MCF 10A (cell line): ENCODE data around the gene CCDC40. TPM values are rescaled to one million over a fixed set of nuclear protein-coding genes. Genes with fewer than 3 reads are reported as not detected.
"Not testable (repeated sequence)": the region's sequence is repeated elsewhere in the genome, so short reads cannot be mapped to it uniquely, and the experiment has no call there.

Experiments used
- BruUV-seq: library from RNA; stranded (reverse); fragments of 400-500 nt; replicated peaks from 2 replicates; lab custom pipeline; 2021; lab: Mats Ljungman, UMichigan
- CTCF ChIA-PET: fragments of 300-600 bp; sonication (Branson Sonifier 250); formaldehyde crosslinking; extraction: SDS; loops from one replicate; lab custom pipeline; 2021; ENCODE audit warnings: antibody characterized with exemption, inconsistent platforms; lab: Yijun Ruan, JAX
- POLR2A ChIA-PET: fragments of 300-600, 350-650 bp; sonication (Branson Sonifier 250); formaldehyde crosslinking; extraction: SDS; loops from one replicate; lab custom pipeline; 2020; ENCODE audit warnings: antibody characterized with exemption, inconsistent platforms; lab: Yijun Ruan, JAX
- DNase-seq: peaks from one replicate; pipeline ENCODE4 v3.0.0-alpha.2; 2018; ENCODE audit not compliant: unreplicated experiment
- H3K27ac Mint-ChIP-seq: one replicate; pipeline ENCODE4 v1.8.0; 2022; ENCODE audit warnings: mild to moderate bottlenecking, low read depth, mixed read lengths; ENCODE audit not compliant: unreplicated experiment
- H3K27me3 Mint-ChIP-seq: one replicate; pipeline ENCODE4 v1.8.0; 2022; ENCODE audit warnings: mixed read lengths; ENCODE audit not compliant: insufficient read depth, unreplicated experiment
- H3K36me3 Mint-ChIP-seq: one replicate; pipeline ENCODE4 v1.8.0; 2022; ENCODE audit warnings: mild to moderate bottlenecking, moderate library complexity, mixed read lengths; ENCODE audit not compliant: insufficient read depth, unreplicated experiment
- H3K4me1 Mint-ChIP-seq: one replicate; pipeline ENCODE4 v1.8.0; 2022; ENCODE audit warnings: mixed read lengths; ENCODE audit not compliant: insufficient read depth, unreplicated experiment
- H3K4me3 Mint-ChIP-seq: one replicate; pipeline ENCODE4 v1.8.0; 2022; ENCODE audit warnings: mild to moderate bottlenecking, moderate library complexity, mixed read lengths; ENCODE audit not compliant: unreplicated experiment
- H3K9me3 Mint-ChIP-seq: one replicate; pipeline ENCODE4 v1.8.0; 2022; ENCODE audit warnings: mixed read lengths; ENCODE audit not compliant: unreplicated experiment
- CTCF ChIP-seq: fragments of 200-600 bp; IDR thresholded peaks from one replicate; pipeline ENCODE4 v1.8.0; 2022; ENCODE audit warnings: antibody characterized with exemption, mild to moderate bottlenecking; ENCODE audit not compliant: unreplicated experiment
- intact Hi-C: fragments of 100-400 bp; cut with micrococcal nuclease; formaldehyde crosslinking; loops from 2 replicates; pipeline ENCODE4 v1.14.1; 2022
- total RNA-seq: library from RNA; stranded (reverse); gene quantifications from 2 replicates; pipeline ENCODE4 v1.2.3, GENCODE V29; 2022

Gene CCDC40
- total RNA-seq, 1 experiment from 2014 or later: 4.1 TPM

GRCh38 chr17:80089762-80090161, 53.3 kb downstream of the CCDC40 start:
- TF ChIP-seq CTCF: no peak
- Mint-ChIP-seq H3K9me3 (no peaks in the 10 kb centered on the region), H3K4me1 (no peaks in the 10 kb centered on the region), H3K36me3 (peaks cover 5% of the 10 kb centered on the region), H3K27ac (no peak overlapping the region), H3K27me3 (peaks cover 26% of the 10 kb centered on the region), H3K4me3 (no peak overlapping the region)
- no TSS peak for BruUV-seq
- DNase-seq: no peak
- intact Hi-C loops: no loop called here
- CTCF ChIA-PET: interaction anchor here (1.5 kb wide), 1 partner anchor 11 kb away, joined by 7 read pairs; the partner anchor contains the start of gene GAA
- POLR2A ChIA-PET: no interaction called here

- intact Hi-C loops, H3K4me1 Mint-ChIP-seq, POLR2A ChIA-PET, H3K4me3 Mint-ChIP-seq, H3K36me3 Mint-ChIP-seq, DNase-seq, H3K27ac Mint-ChIP-seq, H3K9me3 Mint-ChIP-seq, BruUV-seq: not testable (repeated sequence)
- CTCF ChIA-PET: interaction anchor here (1.0 kb wide), 1 partner anchor 11 kb away, joined by 3 read pairs; the partner anchor contains the start of gene GAA
- H3K27me3 Mint-ChIP-seq: peaks cover 26% of the 10 kb centered on the region
Observed at GRCh38 chr17:80090164-80090563, 53.7 kb downstream of the CCDC40 start.

GRCh38 chr17:80091376-80091775, 54.9 kb downstream of the CCDC40 start:
- ChIA-PET CTCF (interaction anchor here (0.7 to 1.3 kb wide), 3 partner anchors 8 to 781 kb away, joined by 3 to 7 read pairs (median 3); partner anchors contain the start of gene GAA), POLR2A (interaction anchor here (1.5 kb wide), 1 partner anchor 10 kb away, joined by 7 read pairs; the partner anchor contains the start of gene GAA)
- Mint-ChIP-seq H3K4me3 (no peak overlapping the region), H3K4me1 (no peaks in the 10 kb centered on the region), H3K27ac (no peak overlapping the region), H3K9me3 (no peaks in the 10 kb centered on the region), H3K36me3 (peaks cover 6% of the 10 kb centered on the region), H3K27me3 (peaks cover 17% of the 10 kb centered on the region)
- no peak for DNase-seq
- no TSS peak for BruUV-seq
- intact Hi-C loops: no loop called here
- no peak for TF ChIP-seq CTCF

- Mint-ChIP-seq H3K27ac (no peak overlapping the region), H3K9me3 (no peaks in the 10 kb centered on the region), H3K36me3 (peaks cover 6% of the 10 kb centered on the region), H3K4me3 (no peak overlapping the region), H3K4me1 (no peaks in the 10 kb centered on the region), H3K27me3 (peaks cover under 1% of the 10 kb centered on the region)
- DNase-seq: no peak
- ChIA-PET POLR2A (interaction anchor here (1.5 kb wide), 1 partner anchor 8 kb away, joined by 7 read pairs; the partner anchor contains the start of gene GAA), CTCF (interaction anchor here (0.7 to 1.4 kb wide), 2 partner anchors 9 to 239 kb away, joined by 3 to 5 read pairs; partner anchors contain the start of gene GAA)
- no TSS peak for BruUV-seq
- intact Hi-C loops: no loop called here
- TF ChIP-seq CTCF: no peak
Observed at GRCh38 chr17:80092959-80093358, 56.5 kb downstream of the CCDC40 start.
